Trophoblast cell (in vitro differentiated cells and primary cell): ENCODE data around the gene ARHGAP9.
"Not testable (repeated sequence)": the region's sequence is repeated elsewhere in the genome, so short reads cannot be mapped to it uniquely, and the experiment has no call there.

Experiments
- DNase-seq, 2 donors: peaks; one replicate each; pipeline ENCODE4 v3.0.0-alpha.2; 2016
- H2AFZ ChIP-seq: 2 replicates; pipeline ENCODE4 v1.6.1; 2013; ENCODE audit warnings: low read length, moderate library complexity, mild to moderate bottlenecking; ENCODE audit not compliant: insufficient read depth, poor library complexity
- H2AK5ac ChIP-seq: 2 replicates; pipeline ENCODE4 v1.6.1; 2013; ENCODE audit warnings: mild to moderate bottlenecking, low read length
- H2BK120ac ChIP-seq: 2 replicates; pipeline ENCODE4 v1.6.1; 2013; ENCODE audit warnings: low read length, mild to moderate bottlenecking, moderate library complexity; ENCODE audit not compliant: insufficient read depth, poor library complexity
- H2BK12ac ChIP-seq: 2 replicates; pipeline ENCODE4 v1.6.1; 2013; ENCODE audit warnings: mild to moderate bottlenecking, low read length, moderate library complexity
- H2BK5ac ChIP-seq: 2 replicates; pipeline ENCODE4 v1.6.1; 2013; ENCODE audit warnings: low read length, low read depth, moderate library complexity, mild to moderate bottlenecking; ENCODE audit not compliant: poor library complexity
- H3K14ac ChIP-seq: 2 replicates; pipeline ENCODE4 v1.6.1; 2013; ENCODE audit warnings: mild to moderate bottlenecking, low read length
- H3K18ac ChIP-seq: 2 replicates; pipeline ENCODE4 v1.6.1; 2013; ENCODE audit warnings: mild to moderate bottlenecking, low read length
- H3K23ac ChIP-seq: 2 replicates; pipeline ENCODE4 v1.6.1; 2013; ENCODE audit warnings: low read length
- H3K27ac ChIP-seq: 2 replicates; pipeline ENCODE4 v1.5.1; 2013; ENCODE audit warnings: low read depth, mild to moderate bottlenecking, inconsistent platforms, low read length, moderate library complexity
- H3K27me3 ChIP-seq: 2 replicates; pipeline ENCODE4 v1.6.1; 2013; ENCODE audit warnings: inconsistent platforms, mild to moderate bottlenecking, low read length, moderate library complexity; ENCODE audit not compliant: insufficient read depth
- H3K36me3 ChIP-seq, 2 experiments: 1 replicate in 1 of 2; 2 replicates in 1 of 2; pipeline ENCODE4 v1.6.1; 2013; ENCODE audit warnings: low read length in 2 of 2, mild to moderate bottlenecking in 2 of 2, moderate library complexity in 1 of 2; ENCODE audit not compliant: insufficient read depth in 2 of 2, control insufficient read depth in 1 of 2
- H3K4ac ChIP-seq: 2 replicates; pipeline ENCODE4 v1.6.1; 2013; ENCODE audit warnings: low read depth, mild to moderate bottlenecking, low read length, moderate library complexity
- H3K4me1 ChIP-seq, 2 experiments: 1 replicate in 1 of 2; 2 replicates in 1 of 2; pipeline ENCODE4 v1.6.1; 2013; ENCODE audit warnings: low read length in 2 of 2, mild to moderate bottlenecking in 2 of 2, moderate library complexity in 1 of 2; ENCODE audit not compliant: insufficient read depth in 2 of 2, control insufficient read depth in 1 of 2
- H3K4me2 ChIP-seq: 2 replicates; pipeline ENCODE4 v1.6.1; 2013; ENCODE audit warnings: inconsistent platforms, mild to moderate bottlenecking, low read length, moderate library complexity
- H3K4me3 ChIP-seq: 2 replicates; pipeline ENCODE4 v1.5.1; 2013; ENCODE audit warnings: mild to moderate bottlenecking, low read depth, low read length, inconsistent platforms
- H3K79me1 ChIP-seq: one replicate; pipeline ENCODE4 v1.6.1; 2013; ENCODE audit warnings: low read length
- H3K79me2 ChIP-seq: 2 replicates; pipeline ENCODE4 v1.6.1; 2013; ENCODE audit warnings: low read length, mild to moderate bottlenecking; ENCODE audit not compliant: control insufficient read depth, insufficient read depth, poor library complexity
- H3K9ac ChIP-seq: 2 replicates; pipeline ENCODE4 v1.6.1; 2013; ENCODE audit warnings: mild to moderate bottlenecking, low read length
- H3K9me3 ChIP-seq: 2 replicates; pipeline ENCODE4 v1.6.1; 2013; ENCODE audit warnings: low read depth, mild to moderate bottlenecking, control low read depth, inconsistent platforms, low read length; ENCODE audit not compliant: insufficient read depth
- H4K12ac ChIP-seq: 2 replicates; pipeline ENCODE4 v1.6.1; 2013; ENCODE audit warnings: low read depth, mild to moderate bottlenecking, low read length, moderate library complexity
- H4K8ac ChIP-seq: 2 replicates; pipeline ENCODE4 v1.6.1; 2013; ENCODE audit warnings: low read depth, mild to moderate bottlenecking, low read length, moderate library complexity
- H4K91ac ChIP-seq: one replicate; pipeline ENCODE4 v1.6.1; 2013; ENCODE audit warnings: low read depth, mild to moderate bottlenecking, low read length, moderate library complexity
- WGBS: extraction: QIAGEN DNeasy Blood & Tissue Kit; methylation state at CpG from one replicate; pipeline ENCODE4 v1.1.7; 2013; ENCODE audit warnings: missing lambda C conversion rate; ENCODE audit not compliant: insufficient read length, insufficient coverage; ENCODE audit errors: extremely low coverage; 5-methylcytosine and 5-hydroxymethylcytosine counted together

ARHGAP9 gene

GRCh38 chr12:57515408-57515933, 35.8 kb upstream of the ARHGAP9 start:
- peaks cover 10% of the 10 kb centered on the region for H3K79me2 ChIP-seq
- H2BK5ac ChIP-seq: no peak overlapping the region
- H3K4me1 ChIP-seq: peaks cover 0 to 6% of the 10 kb centered on the region in 2 experiments
- H3K9ac ChIP-seq: no peak overlapping the region
- no peak overlapping the region for H3K4ac ChIP-seq
- H2AFZ ChIP-seq: no peak overlapping the region
- no peak overlapping the region for H2BK12ac ChIP-seq
- H3K36me3 ChIP-seq: peaks cover 43 to 63% of the 10 kb centered on the region in 2 experiments
- no peak overlapping the region for H3K27ac ChIP-seq
- no CpG with 5 or more reads among the region's 3 CpGs for WGBS
- H4K8ac ChIP-seq: no peak overlapping the region
- no peak overlapping the region for H3K4me2 ChIP-seq
- no peak overlapping the region for H4K91ac ChIP-seq
- H3K14ac ChIP-seq: no peak overlapping the region
- H3K4me3 ChIP-seq: no peak overlapping the region
- H3K79me1 ChIP-seq: peaks cover 9% of the 10 kb centered on the region
- no peak overlapping the region for H3K23ac ChIP-seq
- DNase-seq: no peak
- peaks cover 2% of the 10 kb centered on the region for H3K9me3 ChIP-seq
- H2AK5ac ChIP-seq: no peak overlapping the region
- H2BK120ac ChIP-seq: no peak overlapping the region
- no peak overlapping the region for H3K18ac ChIP-seq
- no peak overlapping the region for H4K12ac ChIP-seq
- H3K27me3 ChIP-seq: no peaks in the 10 kb centered on the region

GRCh38 chr12:57514720-57515407, 35.2 kb upstream of the ARHGAP9 start:
- Histone ChIP-seq H2BK5ac (no peak overlapping the region), H4K91ac (no peak overlapping the region), H3K9ac (no peak overlapping the region), H3K18ac (no peak overlapping the region), H3K23ac (no peak overlapping the region), H4K12ac (no peak overlapping the region), H3K4me3 (no peak overlapping the region), H2BK12ac (no peak overlapping the region), H3K4ac (no peak overlapping the region), H3K4me2 (no peak overlapping the region), H3K4me1 (peaks cover 0 to 6% of the 10 kb centered on the region in 2 experiments), H3K9me3 (peaks cover 2% of the 10 kb centered on the region), H3K79me1 (peaks cover 5% of the 10 kb centered on the region), H3K27ac (no peak overlapping the region), H3K36me3 (peaks cover 47 to 67% of the 10 kb centered on the region in 2 experiments), H3K79me2 (peaks cover 6% of the 10 kb centered on the region), H2AK5ac (no peak overlapping the region), H2BK120ac (no peak overlapping the region), H2AFZ (no peak overlapping the region), H4K8ac (no peak overlapping the region), H3K27me3 (no peaks in the 10 kb centered on the region), H3K14ac (no peak overlapping the region)
- no CpG with 5 or more reads among the region's 9 CpGs for WGBS
- DNase-seq: no peak

- H3K14ac ChIP-seq, H2AFZ ChIP-seq, H3K27ac ChIP-seq, H3K4me1 ChIP-seq, H3K79me2 ChIP-seq, H2BK12ac ChIP-seq, DNase-seq, H2AK5ac ChIP-seq, H3K4me3 ChIP-seq, H4K12ac ChIP-seq, H2BK5ac ChIP-seq, H2BK120ac ChIP-seq, H3K18ac ChIP-seq, H4K8ac ChIP-seq, H3K4ac ChIP-seq, H3K9ac ChIP-seq, H3K4me2 ChIP-seq, H4K91ac ChIP-seq, H3K9me3 ChIP-seq, H3K27me3 ChIP-seq, H3K79me1 ChIP-seq, H3K23ac ChIP-seq: not testable (repeated sequence)
- no CpG with 5 or more reads among the region's 9 CpGs for WGBS
- peaks cover 51 to 69% of the 10 kb centered on the region in 2 experiments for H3K36me3 ChIP-seq
Measured at GRCh38 chr12:57514246-57514645, 34.6 kb upstream of the ARHGAP9 start.

GRCh38 chr12:57513677-57514076, 34.0 kb upstream of the ARHGAP9 start:
- not testable (repeated sequence) for H2AK5ac ChIP-seq

More at GRCh38 chr12:57513677-57514076, 34.0 kb upstream of the ARHGAP9 start:
- H3K27me3 ChIP-seq, H3K27ac ChIP-seq, H2BK12ac ChIP-seq, DNase-seq, H3K79me2 ChIP-seq, H3K23ac ChIP-seq, H3K4me1 ChIP-seq, H3K9me3 ChIP-seq, H2BK5ac ChIP-seq, H2AFZ ChIP-seq, H3K4me3 ChIP-seq, H2BK120ac ChIP-seq, H4K8ac ChIP-seq, H3K9ac ChIP-seq, H3K4me2 ChIP-seq, H4K91ac ChIP-seq, H4K12ac ChIP-seq, H3K18ac ChIP-seq, H3K14ac ChIP-seq, H3K79me1 ChIP-seq, H3K4ac ChIP-seq: not testable (repeated sequence)
- H3K36me3 ChIP-seq: peaks cover 52 to 69% of the 10 kb centered on the region in 2 experiments
- WGBS: no CpG with 5 or more reads among the region's 6 CpGs
